Lower leg skin (tissue), 4 donors: ENCODE measurements around the gene ZNF496. TPM values are rescaled to one million over a fixed set of nuclear protein-coding genes. Genes with fewer than 3 reads are reported as not detected.
"Not testable (repeated sequence)": the region's sequence is repeated elsewhere in the genome, so short reads cannot be mapped to it uniquely, and the experiment has no call there.

Experiments used
- DNase-seq, 2 donors: peaks; one replicate each; pipeline ENCODE4 v3.0.0-alpha.2; 2019; ENCODE audit warnings: low spot score in 2 of 2
- H3K4me3 ChIP-seq: fragments of 200-600 bp; sonication (generic); 2 replicates; pipeline ENCODE4 v1.5.1; 2017; ENCODE audit warnings: mild to moderate bottlenecking, low read depth; ENCODE audit not compliant: poor library complexity, severe bottlenecking
- CTCF ChIP-seq, 3 donors: fragments of 450-650 bp; IDR thresholded peaks; one replicate each; pipeline ENCODE4 v1.5.1; 2016; ENCODE audit warnings: antibody characterized with exemption in 3 of 3, mild to moderate bottlenecking in 3 of 3, moderate library complexity in 2 of 3
- POLR2A ChIP-seq, 2 donors: fragments of 450-650 bp; IDR thresholded peaks; one replicate each; pipeline ENCODE4 v1.6.1; 2016 to 2017; ENCODE audit warnings: antibody characterized with exemption in 2 of 2, mild to moderate bottlenecking in 1 of 2, moderate library complexity in 1 of 2
- WGBS, 2 donors: methylation state at CpG; one replicate each; pipeline ENCODE4 v1.1.5; 2018; 5-methylcytosine and 5-hydroxymethylcytosine counted together
- intact Hi-C: fragments of 100-400 bp; cut with DNase I; formaldehyde crosslinking; loops from one replicate; pipeline ENCODE4 v1.15.0; 2023; ENCODE audit warnings: low total_unique reads
- total RNA-seq, 4 donors: library from RNA; depleted of rRNA; stranded (reverse); fragments of >200 nt; gene quantifications; one replicate each; pipeline ENCODE4 v1.1.0, GENCODE V29; 2016

The ZNF496 gene
- total RNA-seq, 4 donors from 2014 or later, result 16.3 to 32.7 (median 25.9) TPM

- no peak for DNase-seq
- no peak for TF ChIP-seq POLR2A (IDR thresholded peaks at IDR 0.05)
- H3K4me3 ChIP-seq, result no peak overlapping the region
- intact Hi-C loops, result no loop called here
- 90 to 93% methylated on average over 3 of the region's 3 CpGs for WGBS, 2 donors
Observed at GRCh38 chr1:247274605-247275256, 56.9 kb downstream of the ZNF496 start.

GRCh38 chr1:247273013-247273412 is 58.7 kb downstream of the ZNF496 start:
- no peak overlapping the region for H3K4me3 ChIP-seq
- intact Hi-C loops, result no loop called here
- WGBS, 2 donors, result 24 to 33% methylated on average over 1 of the region's 1 CpG
- no peak for DNase-seq
- no peak for TF ChIP-seq CTCF (IDR thresholded peaks at IDR 0.05)
- TF ChIP-seq POLR2A (IDR thresholded peaks at IDR 0.05), result no peak

- no peak for TF ChIP-seq POLR2A (IDR thresholded peaks at IDR 0.05)
- no peak for TF ChIP-seq CTCF (IDR thresholded peaks at IDR 0.05)
- intact Hi-C loops, result no loop called here
Observed at GRCh38 chr1:247270003-247270402, 61.7 kb downstream of the ZNF496 start.

GRCh38 chr1:247269133-247269532 is 62.5 kb downstream of the ZNF496 start:
- no peak for DNase-seq
- H3K4me3 ChIP-seq, result no peak overlapping the region
- TF ChIP-seq CTCF (IDR thresholded peaks at IDR 0.05) (no peak), POLR2A (IDR thresholded peaks at IDR 0.05) (no peak)
- intact Hi-C loops, result no loop called here

More at GRCh38 chr1:247270003-247270402, 61.7 kb downstream of the ZNF496 start:
- H3K4me3 ChIP-seq, result no peak overlapping the region
- WGBS, 2 donors, result 67 to 78% methylated on average over 1 of the region's 1 CpG
- DNase-seq, result no peak

GRCh38 chr1:247268390-247269045 is 63.1 kb downstream of the ZNF496 start:
- no peak for TF ChIP-seq POLR2A (IDR thresholded peaks at IDR 0.05)
- no peak for TF ChIP-seq CTCF (IDR thresholded peaks at IDR 0.05)
- H3K4me3 ChIP-seq, result no peak overlapping the region
- DNase-seq, result no peak
- WGBS, 2 donors, result 88% methylated on average over 2 of the region's 2 CpGs
- intact Hi-C loops, result no loop called here

- intact Hi-C loops, result no loop called here
- 77 to 81% methylated on average over 5 of the region's 5 CpGs for WGBS, 2 donors
- DNase-seq, result no peak
- TF ChIP-seq POLR2A (IDR thresholded peaks at IDR 0.05), result no peak
- TF ChIP-seq CTCF (IDR thresholded peaks at IDR 0.05), result no peak
- H3K4me3 ChIP-seq, result no peak overlapping the region
Observed at GRCh38 chr1:247266053-247266452, 65.6 kb downstream of the ZNF496 start.

- 76 to 82% methylated on average over 1 of the region's 1 CpG for WGBS, 2 donors
Observed at GRCh38 chr1:247255772-247256171, 75.9 kb downstream of the ZNF496 start, which contains the start of gene VN1R5. Gene VN1R5 (plus strand): TSS chr1:247256072.

More at GRCh38 chr1:247255772-247256171, 75.9 kb downstream of the ZNF496 start, which contains the start of gene VN1R5:
- intact Hi-C loops, H3K4me3 ChIP-seq, DNase-seq: not testable (repeated sequence)
